SU-DHL-6 (cell line): ENCODE data around the gene NRN1.
"Not testable (repeated sequence)": the region's sequence is repeated elsewhere in the genome, so short reads cannot be mapped to it uniquely, and the experiment has no call there.

Experiments
- EZH2phosphoT487 ChIP-seq: fragments of 200-600 bp; sonication (generic), shearing (Covaris generic); conservative IDR thresholded peaks from 2 replicates; pipeline ENCODE4 v1.6.1; 2018; ENCODE audit warnings: mild to moderate bottlenecking, antibody characterized with exemption, low read length, moderate library complexity, mixed read lengths
- TF ChIP-seq, protein P1 (sequence below): fragments of 200-600 bp; sonication (generic); IDR thresholded peaks from one replicate; pipeline ENCODE4 v1.5.1; 2017; ENCODE audit warnings: antibody characterized with exemption, mild to moderate bottlenecking, low read length, moderate library complexity; ENCODE audit not compliant: insufficient read depth, poor library complexity, severe bottlenecking

- TF ChIP-seq, protein P1, sequence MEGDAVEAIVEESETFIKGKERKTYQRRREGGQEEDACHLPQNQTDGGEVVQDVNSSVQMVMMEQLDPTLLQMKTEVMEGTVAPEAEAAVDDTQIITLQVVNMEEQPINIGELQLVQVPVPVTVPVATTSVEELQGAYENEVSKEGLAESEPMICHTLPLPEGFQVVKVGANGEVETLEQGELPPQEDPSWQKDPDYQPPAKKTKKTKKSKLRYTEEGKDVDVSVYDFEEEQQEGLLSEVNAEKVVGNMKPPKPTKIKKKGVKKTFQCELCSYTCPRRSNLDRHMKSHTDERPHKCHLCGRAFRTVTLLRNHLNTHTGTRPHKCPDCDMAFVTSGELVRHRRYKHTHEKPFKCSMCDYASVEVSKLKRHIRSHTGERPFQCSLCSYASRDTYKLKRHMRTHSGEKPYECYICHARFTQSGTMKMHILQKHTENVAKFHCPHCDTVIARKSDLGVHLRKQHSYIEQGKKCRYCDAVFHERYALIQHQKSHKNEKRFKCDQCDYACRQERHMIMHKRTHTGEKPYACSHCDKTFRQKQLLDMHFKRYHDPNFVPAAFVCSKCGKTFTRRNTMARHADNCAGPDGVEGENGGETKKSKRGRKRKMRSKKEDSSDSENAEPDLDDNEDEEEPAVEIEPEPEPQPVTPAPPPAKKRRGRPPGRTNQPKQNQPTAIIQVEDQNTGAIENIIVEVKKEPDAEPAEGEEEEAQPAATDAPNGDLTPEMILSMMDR = not testable (repeated sequence)
- TF ChIP-seq EZH2phosphoT487 = not testable (repeated sequence)
Observed at GRCh38 chr6:6022841-6023240, 16.1 kb upstream of the NRN1 start.
